NCI-H1092 treated with DMSO at 0.1 percent for 48 hours (cell line): ENCODE measurements around the gene HPSE2.

Experiments
- DNase-seq: peaks from one replicate; lab custom pipeline; 2025; lab: John Stamatoyannopoulos, UW

HPSE2 gene

GRCh38 chr10:98620503-98620902 lies 615.1 kb downstream of the HPSE2 start:
- no peak for DNase-seq

GRCh38 chr10:98619446-98619845 lies 616.2 kb downstream of the HPSE2 start:
- no peak for DNase-seq

GRCh38 chr10:98617906-98618520 lies 617.6 kb downstream of the HPSE2 start:
- DNase-seq = no peak

GRCh38 chr10:98613446-98613845 lies 622.2 kb downstream of the HPSE2 start:
- DNase-seq = no peak

- no peak for DNase-seq
Measured at GRCh38 chr10:98611436-98611835, 624.2 kb downstream of the HPSE2 start.

- DNase-seq = no peak
Measured at GRCh38 chr10:98610836-98611235, 624.8 kb downstream of the HPSE2 start.

GRCh38 chr10:98610301-98610700 lies 625.4 kb downstream of the HPSE2 start:
- DNase-seq = no peak

- no peak for DNase-seq
Measured at GRCh38 chr10:98609265-98609664, 626.4 kb downstream of the HPSE2 start.

- no peak for DNase-seq
Measured at GRCh38 chr10:98608411-98608810, 627.2 kb downstream of the HPSE2 start.

- DNase-seq = no peak
Measured at GRCh38 chr10:98602224-98602623, 633.4 kb downstream of the HPSE2 start.

- no peak for DNase-seq
Measured at GRCh38 chr10:98599032-98599610, 636.5 kb downstream of the HPSE2 start.

GRCh38 chr10:98596404-98596803 lies 639.2 kb downstream of the HPSE2 start:
- DNase-seq = no peak

- no peak for DNase-seq
Measured at GRCh38 chr10:98589691-98590090, 646.0 kb downstream of the HPSE2 start.

- DNase-seq = no peak
Measured at GRCh38 chr10:98589007-98589406, 646.6 kb downstream of the HPSE2 start.

- no peak for DNase-seq
Measured at GRCh38 chr10:98587156-98587837, 648.4 kb downstream of the HPSE2 start.

GRCh38 chr10:98586096-98586495 lies 649.6 kb downstream of the HPSE2 start:
- no peak for DNase-seq

- no peak for DNase-seq
Measured at GRCh38 chr10:98582363-98582762, 653.3 kb downstream of the HPSE2 start.

- DNase-seq = no peak
Measured at GRCh38 chr10:98577578-98577977, 658.1 kb downstream of the HPSE2 start.

- no peak for DNase-seq
Measured at GRCh38 chr10:98577168-98577567, 658.5 kb downstream of the HPSE2 start.

GRCh38 chr10:98576096-98576495 lies 659.6 kb downstream of the HPSE2 start:
- DNase-seq = no peak

GRCh38 chr10:98572594-98572993 lies 663.1 kb downstream of the HPSE2 start:
- no peak for DNase-seq

- DNase-seq = no peak
Measured at GRCh38 chr10:98570834-98571233, 664.8 kb downstream of the HPSE2 start.

GRCh38 chr10:98569853-98570252 lies 665.8 kb downstream of the HPSE2 start:
- DNase-seq = no peak

- no peak for DNase-seq
Measured at GRCh38 chr10:98568551-98568950, 667.1 kb downstream of the HPSE2 start.
